ENCODE data around the gene STX18. TPM values are rescaled to one million over a fixed set of nuclear protein-coding genes. Genes with fewer than 3 reads are reported as not detected.
"Not testable (repeated sequence)": the region's sequence is repeated elsewhere in the genome, so short reads cannot be mapped to it uniquely, and the experiment has no call there.

Gene STX18
- total and polyA plus RNA-seq, 4 donors, result 21.2 to 36.0 (median 27.9) TPM

- 96 to 98% methylated on average over 3 of the region's 3 CpGs for WGBS, 2 donors
- ATAC-seq (ENCODE audit: low FRiP score); DNase-seq: not testable (repeated sequence)
Measured at GRCh38 chr4:4510641-4511040, 31.2 kb downstream of the STX18 start.

GRCh38 chr4:4509521-4509920 is 32.3 kb downstream of the STX18 start:
- peaks cover 0 to 2% of the 10 kb centered on the region in 2 donors for H3K4me1 ChIP-seq (ENCODE audit: control insufficient read depth in 1 of 2, insufficient read depth in 2 of 2, low read length in 2 of 2)
- no peaks in the 10 kb centered on the region for H3K36me3 ChIP-seq (ENCODE audit: control insufficient read depth in 1 of 2, insufficient read depth in 2 of 2, low read length in 1 of 2)
- no peak overlapping the region for H3K27ac ChIP-seq (ENCODE audit: low read depth in 1 of 2, low read length in 2 of 2)
- intact Hi-C loops (cut with DNase I), result no loop called here
- H3K27me3 ChIP-seq (ENCODE audit: control insufficient read depth in 1 of 2, insufficient read depth in 2 of 2, low read length in 1 of 2), result no peaks in the 10 kb centered on the region
- 99 to 100% methylated on average over 2 of the region's 2 CpGs for WGBS, 2 donors
- H3K9me3 ChIP-seq (ENCODE audit: control insufficient read depth, low read length), result no peaks in the 10 kb centered on the region
- no peak for ATAC-seq (ENCODE audit: low FRiP score)
- DNase-seq, result no peak
- H3K4me3 ChIP-seq (ENCODE audit: low read length in 2 of 2), result no peak overlapping the region

More at GRCh38 chr4:4510641-4511040, 31.2 kb downstream of the STX18 start:
- intact Hi-C loops (cut with DNase I); H3K36me3 ChIP-seq (ENCODE audit: control insufficient read depth in 1 of 2, insufficient read depth in 2 of 2, low read length in 1 of 2); H3K4me1 ChIP-seq (ENCODE audit: control insufficient read depth in 1 of 2, insufficient read depth in 2 of 2, low read length in 2 of 2); H3K27ac ChIP-seq (ENCODE audit: low read depth in 1 of 2, low read length in 2 of 2); H3K4me3 ChIP-seq (ENCODE audit: low read length in 2 of 2); H3K9me3 ChIP-seq (ENCODE audit: control insufficient read depth, low read length); H3K27me3 ChIP-seq (ENCODE audit: control insufficient read depth in 1 of 2, insufficient read depth in 2 of 2, low read length in 1 of 2): not testable (repeated sequence)

DNA sequence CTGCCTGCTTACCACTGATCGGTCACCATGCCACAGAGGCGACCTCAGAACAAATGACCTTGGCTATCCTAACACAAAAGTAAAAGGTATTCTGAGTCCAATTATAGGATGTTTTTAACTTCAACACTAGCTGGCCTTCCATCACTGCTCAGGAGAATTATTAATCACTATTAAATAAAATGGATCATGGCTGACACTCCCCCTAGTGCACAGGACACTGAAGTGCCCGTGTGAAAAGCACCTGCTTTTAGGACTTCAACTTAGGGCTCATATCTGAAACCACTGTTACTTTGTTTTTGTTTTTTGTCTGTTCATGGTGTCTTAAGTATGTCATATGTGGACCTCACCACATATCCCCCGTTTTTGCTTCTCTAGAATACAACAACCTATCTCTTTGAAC is 33.9 kb downstream of the STX18 start:
- H3K27me3 ChIP-seq (ENCODE audit: control insufficient read depth in 1 of 2, insufficient read depth in 2 of 2, low read length in 1 of 2), result no peaks in the 10 kb centered on the region
- no peaks in the 10 kb centered on the region for H3K9me3 ChIP-seq (ENCODE audit: control insufficient read depth, low read length)
- H3K4me3 ChIP-seq (ENCODE audit: low read length in 2 of 2), result no peak overlapping the region
- no peaks in the 10 kb centered on the region for H3K36me3 ChIP-seq (ENCODE audit: control insufficient read depth in 1 of 2, insufficient read depth in 2 of 2, low read length in 1 of 2)
- H3K4me1 ChIP-seq (ENCODE audit: control insufficient read depth in 1 of 2, insufficient read depth in 2 of 2, low read length in 2 of 2), result peaks cover 0 to 2% of the 10 kb centered on the region in 2 donors
- intact Hi-C loops (cut with DNase I), result no loop called here
- DNase-seq (no peak), ATAC-seq (ENCODE audit: low FRiP score) (no peak)
- 61 to 62% methylated on average over 4 of the region's 4 CpGs for WGBS, 2 donors
- H3K27ac ChIP-seq (ENCODE audit: low read depth in 1 of 2, low read length in 2 of 2), result no peak overlapping the region

DNA sequence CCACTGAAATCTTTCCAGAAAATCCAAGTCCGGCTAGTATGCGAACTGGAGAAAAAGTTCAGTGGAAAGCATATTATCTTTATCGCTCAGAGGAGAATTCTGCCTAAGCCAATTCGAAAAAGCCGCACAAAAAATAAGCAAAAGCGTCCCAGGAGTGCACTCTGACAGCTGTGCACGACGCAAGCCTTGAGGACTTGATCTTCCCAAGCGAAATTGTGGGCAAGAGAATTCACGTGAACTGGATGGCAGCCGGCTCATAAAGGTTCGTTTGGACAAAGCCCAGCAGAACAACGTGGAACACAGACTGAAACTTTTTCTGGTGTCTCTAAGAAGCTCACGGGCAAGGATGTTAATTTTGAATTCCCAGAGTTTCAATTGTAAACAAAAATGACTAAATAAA is 34.4 kb downstream of the STX18 start:
- ATAC-seq (ENCODE audit: low FRiP score), result no peak
- no peak overlapping the region for H3K27ac ChIP-seq (ENCODE audit: low read depth in 1 of 2, low read length in 2 of 2)
- H3K36me3 ChIP-seq (ENCODE audit: control insufficient read depth in 1 of 2, insufficient read depth in 2 of 2, low read length in 1 of 2), result no peaks in the 10 kb centered on the region
- no peak for DNase-seq
- no peaks in the 10 kb centered on the region for H3K9me3 ChIP-seq (ENCODE audit: control insufficient read depth, low read length)
- H3K4me3 ChIP-seq (ENCODE audit: low read length in 2 of 2), result no peak overlapping the region
- intact Hi-C loops (cut with DNase I), result no loop called here
- WGBS, 2 donors, result 45 to 51% methylated on average over 14 of the region's 14 CpGs
- peaks cover 0 to 2% of the 10 kb centered on the region in 2 donors for H3K4me1 ChIP-seq (ENCODE audit: control insufficient read depth in 1 of 2, insufficient read depth in 2 of 2, low read length in 2 of 2)
- H3K27me3 ChIP-seq (ENCODE audit: control insufficient read depth in 1 of 2, insufficient read depth in 2 of 2, low read length in 1 of 2), result no peaks in the 10 kb centered on the region

DNA sequence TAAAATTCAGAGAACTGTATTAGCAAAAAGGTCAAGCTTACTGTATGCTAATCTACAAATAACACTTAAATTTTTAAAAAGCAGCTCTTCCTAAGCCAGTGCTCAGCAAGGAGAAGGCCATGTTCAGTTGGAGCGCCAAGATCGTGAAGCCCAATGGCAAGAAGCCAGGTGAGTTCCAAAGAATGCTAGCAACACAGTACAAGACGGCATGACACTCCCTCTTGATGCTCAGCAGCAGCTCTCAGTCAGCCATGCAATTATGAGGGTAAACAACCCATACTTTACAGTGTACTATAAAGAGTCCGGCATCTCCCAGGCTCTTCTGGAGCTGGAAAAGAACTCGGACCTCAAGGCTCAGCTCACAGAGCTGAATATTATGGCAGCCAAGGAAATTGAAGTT is 34.9 kb downstream of the STX18 start:
- 53 to 62% methylated on average over 5 of the region's 5 CpGs for WGBS, 2 donors
- no peaks in the 10 kb centered on the region for H3K9me3 ChIP-seq (ENCODE audit: control insufficient read depth, low read length)
- H3K27me3 ChIP-seq (ENCODE audit: control insufficient read depth in 1 of 2, insufficient read depth in 2 of 2, low read length in 1 of 2), result no peaks in the 10 kb centered on the region
- H3K27ac ChIP-seq (ENCODE audit: low read depth in 1 of 2, low read length in 2 of 2), result no peak overlapping the region
- ATAC-seq (ENCODE audit: low FRiP score) (no peak), DNase-seq (no peak)
- no peaks in the 10 kb centered on the region for H3K36me3 ChIP-seq (ENCODE audit: control insufficient read depth in 1 of 2, insufficient read depth in 2 of 2, low read length in 1 of 2)
- intact Hi-C loops (cut with DNase I), result no loop called here
- H3K4me1 ChIP-seq (ENCODE audit: control insufficient read depth in 1 of 2, insufficient read depth in 2 of 2, low read length in 2 of 2), result no peaks in the 10 kb centered on the region
- H3K4me3 ChIP-seq (ENCODE audit: low read length in 2 of 2), result no peak overlapping the region

GRCh38 chr4:4505211-4505610 is 36.6 kb downstream of the STX18 start:
- H3K27ac ChIP-seq (ENCODE audit: low read depth in 1 of 2, low read length in 2 of 2); H3K4me1 ChIP-seq (ENCODE audit: control insufficient read depth in 1 of 2, insufficient read depth in 2 of 2, low read length in 2 of 2); DNase-seq; intact Hi-C loops (cut with DNase I); H3K27me3 ChIP-seq (ENCODE audit: control insufficient read depth in 1 of 2, insufficient read depth in 2 of 2, low read length in 1 of 2); H3K36me3 ChIP-seq (ENCODE audit: control insufficient read depth in 1 of 2, insufficient read depth in 2 of 2, low read length in 1 of 2); H3K4me3 ChIP-seq (ENCODE audit: low read length in 2 of 2); ATAC-seq (ENCODE audit: low FRiP score); H3K9me3 ChIP-seq (ENCODE audit: control insufficient read depth, low read length): not testable (repeated sequence)
- WGBS, 2 donors, result 95% methylated on average over 9 of the region's 9 CpGs

DNA sequence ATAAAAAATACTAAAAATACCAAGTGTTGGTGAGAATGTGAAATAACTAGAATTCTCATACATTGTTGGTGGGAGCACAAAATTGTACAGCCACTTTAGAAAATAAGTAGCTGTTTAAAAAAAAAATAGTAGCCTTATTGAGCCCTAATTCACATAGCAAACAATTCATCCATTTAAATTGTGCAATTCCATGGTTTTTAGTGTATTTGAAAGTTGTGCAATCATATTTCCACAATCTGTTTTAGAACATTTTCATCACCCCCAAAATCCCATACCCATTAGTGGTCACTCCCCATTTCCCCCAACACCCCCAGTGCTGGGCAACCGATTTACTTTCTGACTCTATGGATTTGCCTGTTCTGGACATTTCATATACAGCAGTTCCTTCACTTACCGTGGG is 37.1 kb downstream of the STX18 start:
- H3K36me3 ChIP-seq (ENCODE audit: control insufficient read depth in 1 of 2, insufficient read depth in 2 of 2, low read length in 1 of 2), result no peaks in the 10 kb centered on the region
- no peak overlapping the region for H3K4me3 ChIP-seq (ENCODE audit: low read length in 2 of 2)
- no peaks in the 10 kb centered on the region for H3K9me3 ChIP-seq (ENCODE audit: control insufficient read depth, low read length)
- ATAC-seq (ENCODE audit: low FRiP score) (no peak), DNase-seq (no peak)
- intact Hi-C loops (cut with DNase I), result no loop called here
- no peaks in the 10 kb centered on the region for H3K4me1 ChIP-seq (ENCODE audit: control insufficient read depth in 1 of 2, insufficient read depth in 2 of 2, low read length in 2 of 2)
- H3K27ac ChIP-seq (ENCODE audit: low read depth in 1 of 2, low read length in 2 of 2), result no peak overlapping the region
- H3K27me3 ChIP-seq (ENCODE audit: control insufficient read depth in 1 of 2, insufficient read depth in 2 of 2, low read length in 1 of 2), result no peaks in the 10 kb centered on the region
- 86 to 92% methylated on average over 2 of the region's 2 CpGs for WGBS, 2 donors

DNA sequence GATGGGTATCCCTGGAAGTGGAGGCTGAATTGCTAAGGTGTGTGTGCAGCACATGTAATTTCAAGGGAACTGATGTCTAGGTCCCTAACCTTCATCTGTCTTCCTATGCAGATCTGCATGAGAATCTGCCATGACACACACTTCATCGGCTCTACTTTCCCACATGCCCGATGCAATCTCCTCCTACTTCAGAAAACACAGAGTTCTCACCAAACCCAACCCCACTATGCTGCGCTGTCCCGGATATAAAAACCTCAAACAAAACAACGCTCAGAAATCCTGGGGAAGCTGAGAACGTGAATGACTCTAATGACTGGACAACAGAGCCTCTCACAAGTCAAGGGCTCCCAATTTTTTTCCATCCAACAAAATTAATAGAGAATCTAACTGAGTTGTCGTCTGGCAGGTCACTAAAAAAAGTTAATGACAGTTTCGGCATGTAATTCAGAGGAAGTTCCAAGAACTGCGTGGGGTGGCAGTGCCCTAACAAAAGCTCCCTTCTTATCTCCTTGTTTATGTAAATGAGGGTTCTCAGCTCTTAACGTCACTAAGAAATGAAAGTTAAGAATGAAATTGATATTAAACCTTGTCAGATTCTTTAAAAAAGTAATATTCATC is 39.0 kb downstream of the STX18 start:
- H3K9me3 ChIP-seq (ENCODE audit: control insufficient read depth, low read length), result no peaks in the 10 kb centered on the region
- ATAC-seq (ENCODE audit: low FRiP score) (no peak), DNase-seq (no peak)
- no peaks in the 10 kb centered on the region for H3K36me3 ChIP-seq (ENCODE audit: control insufficient read depth in 1 of 2, insufficient read depth in 2 of 2, low read length in 1 of 2)
- no peaks in the 10 kb centered on the region for H3K27me3 ChIP-seq (ENCODE audit: control insufficient read depth in 1 of 2, insufficient read depth in 2 of 2, low read length in 1 of 2)
- no peaks in the 10 kb centered on the region for H3K4me1 ChIP-seq (ENCODE audit: control insufficient read depth in 1 of 2, insufficient read depth in 2 of 2, low read length in 2 of 2)
- WGBS, 2 donors, result 71 to 78% methylated on average over 10 of the region's 10 CpGs
- intact Hi-C loops (cut with DNase I), result no loop called here
- H3K27ac ChIP-seq (ENCODE audit: low read depth in 1 of 2, low read length in 2 of 2), result no peak overlapping the region
- no peak overlapping the region for H3K4me3 ChIP-seq (ENCODE audit: low read length in 2 of 2)

GRCh38 chr4:4501679-4502078 is 40.2 kb downstream of the STX18 start:
- no peak overlapping the region for H3K4me3 ChIP-seq (ENCODE audit: low read length in 2 of 2)
- intact Hi-C loops (cut with DNase I), result no loop called here
- H3K36me3 ChIP-seq (ENCODE audit: control insufficient read depth in 1 of 2, insufficient read depth in 2 of 2, low read length in 1 of 2), result no peaks in the 10 kb centered on the region
- no peaks in the 10 kb centered on the region for H3K4me1 ChIP-seq (ENCODE audit: control insufficient read depth in 1 of 2, insufficient read depth in 2 of 2, low read length in 2 of 2)
- no peak overlapping the region for H3K27ac ChIP-seq (ENCODE audit: low read depth in 1 of 2, low read length in 2 of 2)
- 91 to 92% methylated on average over 2 of the region's 2 CpGs for WGBS, 2 donors
- H3K27me3 ChIP-seq (ENCODE audit: control insufficient read depth in 1 of 2, insufficient read depth in 2 of 2, low read length in 1 of 2), result no peaks in the 10 kb centered on the region
- H3K9me3 ChIP-seq (ENCODE audit: control insufficient read depth, low read length), result no peaks in the 10 kb centered on the region
- ATAC-seq (ENCODE audit: low FRiP score) (no peak), DNase-seq (no peak)

Measured in aorta (tissue), 5 donors.